Stimulated activated CD4-positive, alpha-beta T cell treated with anti-CD3 and anti-CD28 coated beads, Interleukin-15, amount 100 ng/mL, for 24 hours (primary cell): ENCODE measurements around the gene PSMB7.

ENCODE experiments used
- DNase-seq: peaks from one replicate; pipeline ENCODE4 v3.0.0-alpha.2; 2020

Gene PSMB7

DNA sequence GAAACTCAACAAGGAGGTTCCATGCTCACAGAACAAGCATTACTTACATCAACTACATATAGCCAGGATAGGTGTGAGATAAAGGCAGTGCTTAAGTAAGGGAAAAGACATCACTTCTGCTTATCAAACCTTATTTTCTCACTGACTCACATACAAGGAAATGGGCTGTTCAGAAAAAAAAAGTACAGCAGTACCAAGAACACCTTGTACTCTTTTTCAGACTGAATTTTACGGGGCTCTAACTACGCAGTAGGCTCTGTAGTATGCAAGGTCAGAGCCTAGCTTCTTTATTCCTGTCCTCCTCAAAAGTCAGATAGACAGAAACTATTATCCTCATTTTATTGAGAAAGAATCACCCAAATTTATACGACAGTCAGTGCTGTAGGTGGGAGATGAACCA is 5.8 kb downstream of the PSMB7 start:
- no peak for DNase-seq

DNA sequence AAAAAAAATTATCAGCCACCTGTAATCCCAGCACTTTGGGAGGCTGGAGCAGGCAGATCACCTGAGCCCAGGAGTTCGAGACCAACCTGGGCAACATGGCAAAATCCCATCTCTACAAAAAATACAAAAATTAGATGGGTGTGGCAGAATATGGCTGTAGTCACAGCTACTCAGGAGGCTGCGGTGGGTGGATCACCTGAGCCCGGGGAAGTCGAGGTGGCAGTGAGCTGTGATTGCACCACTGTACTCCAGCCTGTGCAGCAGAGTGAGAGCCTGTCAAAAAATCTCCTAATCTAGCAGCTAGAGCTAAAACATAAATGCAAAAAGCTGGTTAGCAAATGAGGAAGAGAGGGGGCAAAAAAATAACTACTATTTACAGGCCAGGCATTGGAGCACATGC is 12.0 kb downstream of the PSMB7 start:
- no peak for DNase-seq

DNA sequence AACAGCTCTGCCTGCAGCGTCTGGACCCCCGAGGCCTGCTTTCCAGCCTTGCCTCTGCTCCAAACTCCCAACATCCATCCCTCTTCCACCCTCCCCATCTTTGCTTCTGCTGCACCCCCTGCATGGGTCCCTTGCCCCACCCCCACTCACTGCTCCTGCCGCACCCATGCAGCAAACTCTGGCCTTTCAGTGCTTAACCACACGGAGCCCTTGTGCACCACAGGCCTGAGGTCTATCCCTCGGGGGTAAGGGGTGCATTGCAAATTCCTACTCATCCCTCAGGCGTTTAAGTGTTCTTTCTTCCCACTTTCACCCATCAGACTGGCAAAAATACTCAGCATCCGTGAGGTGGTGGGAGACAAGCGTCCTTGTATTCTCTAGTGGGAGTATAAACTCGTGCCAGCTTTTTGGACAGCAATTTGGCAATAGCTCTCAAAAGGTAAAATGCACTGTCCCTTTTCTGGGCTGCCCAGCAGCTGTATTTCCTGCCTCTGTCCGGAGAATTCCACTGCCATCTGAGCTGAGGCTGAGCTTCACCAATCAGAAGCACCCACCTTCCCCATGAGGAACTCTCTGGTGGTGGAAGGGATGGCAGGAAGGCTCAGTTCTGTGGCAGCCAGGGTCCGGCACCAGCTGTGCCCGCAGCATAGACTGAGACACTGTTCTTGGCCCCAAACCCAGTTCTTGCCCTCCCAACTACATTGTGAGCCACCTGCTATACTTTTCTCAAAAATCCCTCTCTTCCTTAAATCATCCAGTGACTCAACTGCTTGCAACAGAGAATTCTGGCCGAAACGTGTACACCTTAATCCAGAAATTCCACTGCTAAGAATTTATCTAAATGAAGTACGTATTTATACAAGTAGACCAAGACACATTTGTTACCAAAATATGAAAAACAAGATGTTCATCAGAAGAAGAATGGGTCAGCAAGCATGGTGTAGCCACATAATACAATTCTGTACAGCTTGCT is 15.0 kb downstream of the PSMB7 start:
- DNase-seq = no peak

DNA sequence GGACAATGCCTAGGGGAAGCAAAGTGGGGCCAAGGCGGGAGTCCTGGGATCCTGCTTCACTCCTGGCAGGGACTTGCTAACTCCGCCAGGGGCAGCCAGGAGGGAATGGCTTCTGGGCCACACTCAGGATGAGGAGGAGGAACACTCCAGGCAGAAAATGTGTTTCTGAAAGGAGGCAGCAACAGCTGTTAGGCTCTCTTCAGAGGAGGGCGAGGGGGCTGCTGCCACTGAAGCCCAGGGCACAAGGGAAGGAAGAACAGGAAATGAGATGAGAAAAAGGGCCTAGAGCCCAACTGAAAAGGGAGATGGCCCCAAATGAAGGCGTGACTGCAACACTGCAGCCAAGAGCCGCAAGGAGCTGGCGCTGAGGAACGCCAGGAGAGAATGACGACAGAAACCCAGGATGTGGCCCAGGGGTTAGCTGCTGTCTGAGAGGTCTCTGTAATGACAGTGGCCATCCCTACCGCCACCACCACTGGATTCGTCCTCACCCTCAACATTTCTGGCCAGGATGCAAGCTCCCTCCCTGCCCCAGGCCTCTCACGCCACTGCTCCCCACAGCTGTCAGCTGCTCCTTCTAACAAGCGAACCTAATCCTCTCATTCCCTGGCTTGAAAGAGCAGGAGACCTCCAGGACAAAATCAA is 15.8 kb downstream of the PSMB7 start:
- no peak for DNase-seq

DNA sequence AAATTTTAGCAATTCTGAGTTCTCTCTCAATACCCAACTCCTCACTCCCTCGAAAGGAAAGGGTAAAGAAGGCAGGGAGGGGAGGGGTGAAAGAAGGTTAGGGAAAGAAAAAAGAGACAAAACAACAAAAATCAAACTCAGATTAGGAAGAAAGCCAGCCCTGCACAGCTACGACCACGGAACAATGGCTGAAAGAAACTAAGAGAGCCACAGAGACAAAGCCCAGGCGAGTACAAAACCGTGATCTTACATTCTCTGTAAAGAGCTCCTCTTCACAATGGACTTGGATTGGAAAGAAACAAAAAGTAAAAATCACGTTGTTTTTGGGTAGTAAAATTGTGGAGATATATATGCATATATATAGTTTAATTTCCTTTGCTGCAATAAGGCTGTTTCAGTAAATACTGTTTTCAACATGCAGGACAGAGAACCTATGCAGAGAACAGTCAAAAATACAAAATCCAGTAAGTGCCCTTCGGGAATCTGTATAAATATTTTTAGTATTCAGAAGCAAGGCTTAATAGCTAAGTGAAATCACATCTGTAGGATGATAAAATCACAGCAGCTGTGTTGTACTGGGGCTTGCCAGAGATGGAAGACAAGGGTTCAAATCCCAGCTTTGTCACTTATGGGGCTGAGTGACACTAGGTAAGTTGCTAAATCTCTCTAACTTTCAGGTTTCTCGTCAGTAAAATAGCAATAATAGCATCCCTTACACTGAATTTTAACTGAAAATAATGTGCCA is 16.9 kb downstream of the PSMB7 start:
- DNase-seq = no peak

DNA sequence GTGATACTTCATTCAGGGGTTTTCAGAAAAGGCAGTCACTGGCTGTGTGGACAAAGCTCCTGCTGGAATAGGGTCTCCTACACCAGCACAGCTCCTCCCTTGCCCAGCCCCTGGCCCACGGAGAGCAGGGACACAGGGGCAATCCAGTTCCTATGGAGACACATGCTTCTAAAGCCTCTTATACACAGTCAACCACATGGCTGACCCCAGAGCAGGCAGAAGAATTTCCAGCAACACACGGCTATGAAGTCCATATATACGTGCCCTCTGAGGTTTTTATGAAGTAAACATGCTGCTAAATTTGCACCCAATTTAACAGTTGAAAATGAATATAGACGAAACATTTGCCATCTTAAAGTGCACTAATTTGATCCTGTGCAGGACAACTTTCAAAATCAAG is 19.4 kb downstream of the PSMB7 start:
- no peak for DNase-seq

DNA sequence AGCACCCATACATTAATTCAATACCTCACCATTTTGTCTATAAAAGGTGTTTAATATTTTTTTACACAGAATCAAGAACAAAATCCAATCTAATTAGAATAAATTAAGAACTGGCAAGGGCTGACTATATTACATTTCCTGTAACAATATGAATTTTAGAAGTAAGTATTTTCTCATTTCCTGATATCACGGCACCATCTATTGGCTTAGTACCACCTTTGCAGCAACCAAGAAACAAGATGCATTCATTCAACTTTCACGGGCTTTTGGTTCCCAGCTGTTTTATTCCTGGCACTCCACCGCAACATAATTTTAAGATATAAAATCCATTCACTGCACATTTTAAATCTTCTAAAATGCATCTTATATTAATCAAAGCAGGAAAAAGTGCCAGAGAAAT is 20.6 kb downstream of the PSMB7 start:
- no peak for DNase-seq

DNA sequence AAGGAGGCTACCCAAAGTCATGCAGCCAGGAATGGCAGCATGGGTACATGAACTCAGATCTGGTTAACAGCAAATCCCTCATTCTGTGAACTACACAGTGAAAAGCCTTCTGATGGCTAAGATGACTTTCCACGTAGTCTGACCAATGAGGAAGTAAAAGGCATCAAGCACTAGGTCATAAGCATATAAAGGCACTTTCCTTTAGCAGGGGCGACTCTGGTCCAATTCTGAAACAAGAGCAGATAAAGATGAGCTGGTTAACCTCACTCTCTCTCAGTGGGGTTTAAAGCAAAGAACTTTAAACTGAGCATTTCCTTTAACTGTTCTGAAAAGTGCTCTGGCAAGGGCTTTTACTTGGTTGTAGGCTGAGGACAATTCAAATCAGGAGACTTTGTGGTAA is 21.1 kb downstream of the PSMB7 start:
- no peak for DNase-seq

DNA sequence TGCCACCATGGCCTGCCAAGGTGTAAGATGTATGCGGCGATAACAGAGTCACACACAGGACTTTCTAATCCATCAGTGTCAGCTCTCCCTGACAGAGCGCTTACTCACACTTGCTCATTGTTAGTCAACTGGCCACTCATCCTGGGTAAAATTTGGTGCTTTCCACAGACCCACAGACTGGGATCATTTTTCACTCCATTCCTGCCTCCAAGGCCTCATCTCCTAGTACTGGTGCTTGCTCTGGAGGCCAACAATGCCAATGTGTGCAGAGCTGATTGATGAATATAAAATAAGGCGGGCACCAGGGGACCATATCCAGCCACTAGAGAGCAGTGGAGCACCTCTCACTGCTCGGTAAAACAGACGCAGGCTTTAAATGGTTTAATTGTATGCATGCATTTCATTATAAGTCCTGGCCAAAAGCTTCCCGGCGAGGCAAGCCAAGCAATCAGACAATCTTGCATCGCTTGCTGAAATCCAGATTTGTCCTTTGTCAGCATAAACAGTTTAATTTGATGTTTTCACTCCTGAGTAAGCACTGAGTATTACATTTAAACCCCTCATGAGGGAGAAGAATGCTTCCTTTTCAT is 22.3 kb downstream of the PSMB7 start:
- DNase-seq = no peak

DNA sequence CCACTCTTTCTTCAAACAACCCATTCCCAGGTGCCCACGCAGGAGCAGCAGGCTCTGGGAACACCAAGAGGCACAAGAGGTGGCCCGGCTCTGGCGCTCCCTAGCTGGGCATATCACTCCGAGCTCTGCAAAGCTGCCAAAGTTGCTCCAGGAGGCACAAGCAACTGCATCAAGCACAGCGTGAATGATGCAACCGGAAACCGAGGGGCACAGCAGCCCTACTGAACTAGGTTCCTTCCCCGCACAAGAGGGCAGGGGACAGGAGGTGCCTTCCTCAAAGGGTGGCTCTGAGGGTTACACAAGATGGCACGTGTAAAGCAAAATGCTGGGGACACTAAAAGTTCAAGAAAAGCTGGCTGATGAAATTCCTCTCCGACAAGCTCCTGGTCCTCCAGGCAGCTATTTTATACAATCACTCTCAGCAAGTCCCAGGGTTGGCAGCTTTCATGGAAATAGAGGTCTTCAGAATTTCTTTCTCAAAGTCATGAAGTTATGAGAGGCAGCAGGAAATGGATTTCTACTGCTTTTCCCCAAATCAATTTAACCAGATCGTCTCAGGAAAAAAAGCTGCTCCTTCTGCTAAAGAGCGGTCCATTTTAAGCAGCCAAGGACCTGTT is 22.9 kb downstream of the PSMB7 start:
- no peak for DNase-seq

DNA sequence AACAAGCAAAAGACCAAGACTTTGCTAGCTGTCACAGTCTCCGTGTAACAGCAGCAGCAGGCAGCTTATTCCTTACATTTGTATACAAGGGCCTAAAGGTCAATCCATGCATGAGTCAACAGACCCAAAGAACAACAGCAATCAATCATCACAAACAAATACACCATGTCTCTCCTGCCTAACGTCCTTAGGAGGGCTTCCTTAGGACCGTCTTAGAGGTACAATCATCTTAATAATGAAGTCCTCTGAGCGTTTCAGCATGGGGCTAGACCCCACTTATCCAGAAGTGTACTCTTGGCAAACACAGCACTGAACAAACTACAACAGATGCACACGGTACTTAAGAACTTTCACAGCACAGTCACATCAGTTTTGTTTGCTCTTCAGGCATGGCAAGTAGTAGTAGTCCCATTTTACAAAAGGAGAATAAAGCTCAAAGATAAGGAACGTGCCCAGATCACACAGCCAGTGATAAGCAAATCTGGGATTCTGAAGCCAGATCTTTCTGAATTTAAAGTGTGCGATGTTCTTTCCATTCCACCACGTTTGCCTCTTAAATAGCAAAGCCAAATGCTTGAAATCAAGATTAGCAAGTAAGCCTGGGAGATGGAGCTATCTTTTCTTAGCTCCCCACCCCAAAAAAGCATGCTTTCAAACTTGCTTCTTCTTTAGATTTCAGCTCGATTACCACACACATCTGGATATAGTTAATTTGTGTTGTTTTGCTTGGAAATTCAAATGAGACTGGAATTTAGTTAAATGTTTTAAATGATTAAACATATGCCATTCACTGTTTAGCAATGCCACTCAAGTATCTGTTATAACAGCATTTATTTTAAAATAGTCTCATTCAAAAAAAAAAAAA is 24.2 kb downstream of the PSMB7 start:
- no peak for DNase-seq

DNA sequence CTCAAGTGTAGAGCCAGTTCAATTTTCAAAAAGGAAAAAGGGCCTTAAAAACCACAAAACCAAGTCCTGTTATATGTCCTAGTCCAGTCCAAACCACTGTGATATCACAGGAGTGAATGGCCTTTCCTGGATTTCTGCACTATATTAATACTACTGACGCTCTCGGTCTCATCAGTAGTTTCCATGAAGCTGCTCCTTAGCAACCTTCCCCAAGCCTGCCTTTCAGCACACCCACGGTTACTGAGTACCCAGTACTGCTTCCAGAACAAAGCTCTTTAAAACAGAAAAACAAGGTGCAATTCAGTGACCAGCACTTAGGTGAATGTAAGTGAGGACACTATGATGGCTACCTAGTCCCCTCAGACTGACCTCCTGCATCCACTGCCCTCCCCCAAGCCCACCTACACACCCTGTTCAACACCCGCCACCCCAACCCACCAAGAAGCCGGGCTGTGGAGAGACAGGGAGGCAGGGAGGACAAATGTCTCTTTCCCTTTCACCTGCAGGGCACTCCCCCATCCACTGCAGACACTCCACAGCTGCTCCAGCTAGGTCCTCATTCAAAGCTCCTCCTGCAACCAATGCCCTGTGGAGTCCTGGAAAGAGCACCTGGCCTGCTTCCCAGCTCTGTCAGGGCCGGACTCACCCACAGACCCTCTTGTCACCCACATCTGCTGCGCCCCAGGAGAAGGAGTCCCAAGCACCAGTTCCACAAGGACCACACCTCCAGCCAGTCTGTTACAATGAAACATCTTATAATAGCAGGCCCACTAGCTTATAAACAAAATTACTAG is 25.9 kb downstream of the PSMB7 start:
- DNase-seq = no peak

DNA sequence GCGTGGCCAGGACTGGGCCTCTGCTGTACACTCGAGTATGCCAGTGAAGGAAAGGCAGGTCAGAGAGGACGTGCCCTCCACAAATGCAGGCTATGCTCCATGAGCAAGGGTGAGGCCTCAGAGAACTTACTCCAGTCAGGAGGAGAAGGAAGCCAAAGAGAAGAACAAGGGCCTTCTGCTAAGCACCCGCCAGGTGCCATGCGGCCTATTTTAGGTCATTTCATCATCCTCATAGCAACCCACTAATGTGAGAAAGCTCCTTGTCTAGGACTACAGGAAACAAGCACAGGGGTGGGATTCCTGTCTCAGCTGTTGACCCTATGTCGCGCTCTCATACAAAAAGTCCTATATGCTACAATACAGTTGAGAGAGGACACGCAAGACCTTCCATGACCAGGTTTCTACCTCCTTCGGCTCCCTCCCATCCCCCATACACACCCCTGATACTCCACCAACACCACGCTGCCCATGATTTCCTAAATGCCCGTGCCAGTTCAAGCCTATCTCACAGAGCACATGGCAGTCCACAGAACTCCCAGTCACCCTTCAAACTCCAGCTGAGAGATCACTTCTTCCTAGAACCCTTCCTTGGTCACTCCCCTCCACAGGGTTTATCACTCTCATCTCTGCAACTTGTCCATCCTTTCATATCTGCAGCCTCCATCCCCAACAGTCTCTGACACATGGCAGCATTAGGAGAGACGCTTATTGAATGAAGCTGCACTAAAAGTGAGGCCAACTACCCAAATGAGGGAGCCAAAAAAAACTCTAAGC is 26.8 kb downstream of the PSMB7 start:
- no peak for DNase-seq

DNA sequence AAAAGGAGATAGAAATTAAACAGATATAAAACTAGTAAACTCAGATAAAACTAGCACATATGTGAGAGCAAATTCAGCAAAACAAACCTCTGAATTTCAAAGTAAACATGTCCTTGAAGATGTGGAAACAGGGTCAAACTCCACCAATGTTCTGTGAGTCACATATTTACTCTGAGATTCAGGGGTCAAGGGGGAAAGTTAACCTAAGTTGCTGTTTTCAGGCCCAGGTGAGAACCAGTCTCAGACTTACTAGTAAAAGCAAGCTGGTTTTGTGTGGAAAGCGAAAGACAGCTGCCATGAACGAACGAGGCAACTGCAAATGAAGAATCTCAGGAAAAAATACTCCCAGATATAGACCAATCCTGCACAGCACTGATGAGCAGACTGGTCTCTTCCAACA is 29.0 kb downstream of the PSMB7 start:
- DNase-seq = no peak

DNA sequence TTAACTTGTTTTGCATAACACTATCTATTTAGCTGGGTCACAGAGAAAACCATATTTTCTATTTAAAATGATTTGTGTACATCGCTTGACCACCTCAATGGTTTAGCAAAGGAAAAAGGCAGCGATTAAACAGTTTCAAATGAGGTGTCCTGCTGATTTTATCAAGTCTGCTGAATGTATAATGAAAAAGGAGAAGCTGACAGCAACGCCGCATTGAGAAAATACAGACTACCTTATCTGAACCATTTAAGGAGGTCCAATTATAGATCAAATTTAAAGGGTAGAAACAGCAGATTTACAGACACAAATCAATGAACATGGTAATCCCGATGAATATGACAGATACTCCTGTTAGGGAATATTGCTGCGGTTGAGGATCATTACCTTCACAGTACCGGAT is 29.6 kb downstream of the PSMB7 start:
- no peak for DNase-seq

DNA sequence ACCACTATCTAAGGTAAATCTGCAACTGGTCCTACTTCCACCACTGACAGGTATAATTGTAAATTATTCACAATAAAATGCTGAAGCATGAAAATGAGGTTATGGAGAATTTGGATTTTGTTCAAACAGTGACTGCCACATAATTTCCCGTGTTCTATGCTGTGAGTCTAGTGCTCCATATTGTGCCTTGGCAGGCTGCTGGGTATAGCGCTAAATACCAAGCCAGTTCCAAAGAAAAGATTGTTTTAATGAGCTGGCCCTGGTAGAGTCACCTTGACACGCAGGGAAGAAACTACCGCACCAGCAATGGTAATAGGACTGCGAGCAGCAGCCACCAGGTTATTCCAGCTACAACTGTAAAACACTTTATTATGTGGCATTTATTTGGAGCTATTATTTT is 30.4 kb downstream of the PSMB7 start:
- DNase-seq = no peak

DNA sequence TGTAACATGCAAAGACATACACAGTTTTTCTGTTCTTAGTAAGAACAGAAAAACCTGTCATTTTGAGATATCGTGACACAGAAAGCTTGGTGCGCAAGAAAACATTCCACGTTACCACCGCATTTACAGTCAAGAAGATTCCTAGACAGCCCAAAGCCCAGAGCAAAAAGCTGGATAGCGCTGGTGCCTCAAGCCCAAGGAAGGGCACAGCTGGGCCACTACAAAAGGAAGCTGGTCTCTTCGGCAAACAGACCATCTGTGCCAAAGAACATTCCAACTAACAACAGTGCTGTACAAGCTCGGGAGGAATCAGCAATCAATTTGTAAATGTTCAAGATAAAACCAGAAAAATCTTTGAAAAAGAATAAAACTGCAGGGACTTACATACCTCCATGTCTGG is 31.0 kb downstream of the PSMB7 start:
- no peak for DNase-seq

DNA sequence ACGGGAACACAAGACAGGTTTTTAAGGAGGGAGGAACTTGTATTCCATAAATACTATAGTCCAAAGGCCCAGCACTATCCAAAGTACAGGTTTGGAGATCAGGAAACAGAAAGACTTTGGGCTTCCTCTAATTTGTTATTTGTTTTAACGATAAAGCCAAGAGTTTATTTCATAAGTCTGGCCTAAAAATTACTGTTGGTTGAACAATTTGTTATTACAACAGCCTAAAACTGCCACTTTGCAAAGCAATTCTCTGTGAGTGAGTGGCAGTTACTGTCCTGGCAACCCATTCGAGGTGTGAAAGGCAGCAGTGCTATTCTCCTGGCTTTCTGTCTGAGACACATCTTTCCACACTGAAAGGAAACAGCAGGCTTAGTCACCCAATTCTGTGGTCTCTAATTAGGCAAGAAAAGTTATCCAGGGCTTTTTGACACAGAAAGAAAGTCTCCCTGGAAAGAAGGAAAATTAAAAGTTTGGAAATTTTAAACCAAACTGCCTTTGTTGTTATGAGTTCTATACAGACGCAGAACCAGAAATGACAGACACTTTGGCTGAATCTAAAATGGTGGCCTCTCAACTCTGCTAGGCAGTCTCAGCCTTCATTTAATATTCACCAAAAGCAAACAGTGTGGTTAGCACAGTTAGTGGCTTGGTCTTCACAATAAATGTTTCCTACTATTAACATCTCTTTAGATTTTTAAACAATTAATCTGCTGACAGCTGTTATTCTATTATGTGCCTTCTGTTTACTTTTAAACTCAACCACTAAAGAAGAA is 33.9 kb downstream of the PSMB7 start:
- peak; percentile 21 for DNase-seq
